Measurements from ENCODE around the gene ZFYVE19. TPM values are rescaled to one million over a fixed set of nuclear protein-coding genes. Genes with fewer than 3 reads are reported as not detected.

Gene ZFYVE19
- total and polyA plus RNA-seq, 2 experiments from 2014 or later: 8.5 to 22.7 TPM

GRCh38 chr15:40821195-40821594, 14.3 kb downstream of the ZFYVE19 start:
- H3K36me3 Mint-ChIP-seq (ENCODE audit: low read depth): no peaks in the 10 kb centered on the region
- peaks cover 7% of the 10 kb centered on the region for H3K27me3 Mint-ChIP-seq (ENCODE audit: insufficient read depth, low read depth, poor library complexity)
- Histone ChIP-seq H3K4me3 (no peak overlapping the region), H3K4me2 (no peak overlapping the region), H3K9me2 (ENCODE audit: insufficient read depth) (no peaks in the 10 kb centered on the region), H3K27ac (ENCODE audit: low read depth) (no peak overlapping the region), H3K4me1 (ENCODE audit: insufficient read depth) (no peaks in the 10 kb centered on the region), H3K79me2 (replicated peaks; ENCODE audit: insufficient read depth) (no peaks in the 10 kb centered on the region), H3F3A (replicated peaks; ENCODE audit: low read depth) (no peaks in the 10 kb centered on the region), H3K36me3 (ENCODE audit: insufficient read depth) (no peaks in the 10 kb centered on the region), H4K20me1 (replicated peaks; ENCODE audit: insufficient read depth) (no peaks in the 10 kb centered on the region), H3K27me3 (ENCODE audit: insufficient read depth) (no peaks in the 10 kb centered on the region), H2AFZ (0 out of 2 replicates have a peak overlapping the region, but pooled peaks have one; percentile 43)
- H3K4me1 Mint-ChIP-seq: no peaks in the 10 kb centered on the region
- no peak overlapping the region for H3K4me3 Mint-ChIP-seq
- H3K27ac Mint-ChIP-seq: no peak overlapping the region
- no peak for DNase-seq (ENCODE audit: low spot score)
- TF ChIP-seq, protein P1, sequence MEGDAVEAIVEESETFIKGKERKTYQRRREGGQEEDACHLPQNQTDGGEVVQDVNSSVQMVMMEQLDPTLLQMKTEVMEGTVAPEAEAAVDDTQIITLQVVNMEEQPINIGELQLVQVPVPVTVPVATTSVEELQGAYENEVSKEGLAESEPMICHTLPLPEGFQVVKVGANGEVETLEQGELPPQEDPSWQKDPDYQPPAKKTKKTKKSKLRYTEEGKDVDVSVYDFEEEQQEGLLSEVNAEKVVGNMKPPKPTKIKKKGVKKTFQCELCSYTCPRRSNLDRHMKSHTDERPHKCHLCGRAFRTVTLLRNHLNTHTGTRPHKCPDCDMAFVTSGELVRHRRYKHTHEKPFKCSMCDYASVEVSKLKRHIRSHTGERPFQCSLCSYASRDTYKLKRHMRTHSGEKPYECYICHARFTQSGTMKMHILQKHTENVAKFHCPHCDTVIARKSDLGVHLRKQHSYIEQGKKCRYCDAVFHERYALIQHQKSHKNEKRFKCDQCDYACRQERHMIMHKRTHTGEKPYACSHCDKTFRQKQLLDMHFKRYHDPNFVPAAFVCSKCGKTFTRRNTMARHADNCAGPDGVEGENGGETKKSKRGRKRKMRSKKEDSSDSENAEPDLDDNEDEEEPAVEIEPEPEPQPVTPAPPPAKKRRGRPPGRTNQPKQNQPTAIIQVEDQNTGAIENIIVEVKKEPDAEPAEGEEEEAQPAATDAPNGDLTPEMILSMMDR (conservative IDR thresholded peaks at IDR 0.05; ENCODE audit: low read depth in 2 of 2): no peak
- TF ChIP-seq, protein P2, sequence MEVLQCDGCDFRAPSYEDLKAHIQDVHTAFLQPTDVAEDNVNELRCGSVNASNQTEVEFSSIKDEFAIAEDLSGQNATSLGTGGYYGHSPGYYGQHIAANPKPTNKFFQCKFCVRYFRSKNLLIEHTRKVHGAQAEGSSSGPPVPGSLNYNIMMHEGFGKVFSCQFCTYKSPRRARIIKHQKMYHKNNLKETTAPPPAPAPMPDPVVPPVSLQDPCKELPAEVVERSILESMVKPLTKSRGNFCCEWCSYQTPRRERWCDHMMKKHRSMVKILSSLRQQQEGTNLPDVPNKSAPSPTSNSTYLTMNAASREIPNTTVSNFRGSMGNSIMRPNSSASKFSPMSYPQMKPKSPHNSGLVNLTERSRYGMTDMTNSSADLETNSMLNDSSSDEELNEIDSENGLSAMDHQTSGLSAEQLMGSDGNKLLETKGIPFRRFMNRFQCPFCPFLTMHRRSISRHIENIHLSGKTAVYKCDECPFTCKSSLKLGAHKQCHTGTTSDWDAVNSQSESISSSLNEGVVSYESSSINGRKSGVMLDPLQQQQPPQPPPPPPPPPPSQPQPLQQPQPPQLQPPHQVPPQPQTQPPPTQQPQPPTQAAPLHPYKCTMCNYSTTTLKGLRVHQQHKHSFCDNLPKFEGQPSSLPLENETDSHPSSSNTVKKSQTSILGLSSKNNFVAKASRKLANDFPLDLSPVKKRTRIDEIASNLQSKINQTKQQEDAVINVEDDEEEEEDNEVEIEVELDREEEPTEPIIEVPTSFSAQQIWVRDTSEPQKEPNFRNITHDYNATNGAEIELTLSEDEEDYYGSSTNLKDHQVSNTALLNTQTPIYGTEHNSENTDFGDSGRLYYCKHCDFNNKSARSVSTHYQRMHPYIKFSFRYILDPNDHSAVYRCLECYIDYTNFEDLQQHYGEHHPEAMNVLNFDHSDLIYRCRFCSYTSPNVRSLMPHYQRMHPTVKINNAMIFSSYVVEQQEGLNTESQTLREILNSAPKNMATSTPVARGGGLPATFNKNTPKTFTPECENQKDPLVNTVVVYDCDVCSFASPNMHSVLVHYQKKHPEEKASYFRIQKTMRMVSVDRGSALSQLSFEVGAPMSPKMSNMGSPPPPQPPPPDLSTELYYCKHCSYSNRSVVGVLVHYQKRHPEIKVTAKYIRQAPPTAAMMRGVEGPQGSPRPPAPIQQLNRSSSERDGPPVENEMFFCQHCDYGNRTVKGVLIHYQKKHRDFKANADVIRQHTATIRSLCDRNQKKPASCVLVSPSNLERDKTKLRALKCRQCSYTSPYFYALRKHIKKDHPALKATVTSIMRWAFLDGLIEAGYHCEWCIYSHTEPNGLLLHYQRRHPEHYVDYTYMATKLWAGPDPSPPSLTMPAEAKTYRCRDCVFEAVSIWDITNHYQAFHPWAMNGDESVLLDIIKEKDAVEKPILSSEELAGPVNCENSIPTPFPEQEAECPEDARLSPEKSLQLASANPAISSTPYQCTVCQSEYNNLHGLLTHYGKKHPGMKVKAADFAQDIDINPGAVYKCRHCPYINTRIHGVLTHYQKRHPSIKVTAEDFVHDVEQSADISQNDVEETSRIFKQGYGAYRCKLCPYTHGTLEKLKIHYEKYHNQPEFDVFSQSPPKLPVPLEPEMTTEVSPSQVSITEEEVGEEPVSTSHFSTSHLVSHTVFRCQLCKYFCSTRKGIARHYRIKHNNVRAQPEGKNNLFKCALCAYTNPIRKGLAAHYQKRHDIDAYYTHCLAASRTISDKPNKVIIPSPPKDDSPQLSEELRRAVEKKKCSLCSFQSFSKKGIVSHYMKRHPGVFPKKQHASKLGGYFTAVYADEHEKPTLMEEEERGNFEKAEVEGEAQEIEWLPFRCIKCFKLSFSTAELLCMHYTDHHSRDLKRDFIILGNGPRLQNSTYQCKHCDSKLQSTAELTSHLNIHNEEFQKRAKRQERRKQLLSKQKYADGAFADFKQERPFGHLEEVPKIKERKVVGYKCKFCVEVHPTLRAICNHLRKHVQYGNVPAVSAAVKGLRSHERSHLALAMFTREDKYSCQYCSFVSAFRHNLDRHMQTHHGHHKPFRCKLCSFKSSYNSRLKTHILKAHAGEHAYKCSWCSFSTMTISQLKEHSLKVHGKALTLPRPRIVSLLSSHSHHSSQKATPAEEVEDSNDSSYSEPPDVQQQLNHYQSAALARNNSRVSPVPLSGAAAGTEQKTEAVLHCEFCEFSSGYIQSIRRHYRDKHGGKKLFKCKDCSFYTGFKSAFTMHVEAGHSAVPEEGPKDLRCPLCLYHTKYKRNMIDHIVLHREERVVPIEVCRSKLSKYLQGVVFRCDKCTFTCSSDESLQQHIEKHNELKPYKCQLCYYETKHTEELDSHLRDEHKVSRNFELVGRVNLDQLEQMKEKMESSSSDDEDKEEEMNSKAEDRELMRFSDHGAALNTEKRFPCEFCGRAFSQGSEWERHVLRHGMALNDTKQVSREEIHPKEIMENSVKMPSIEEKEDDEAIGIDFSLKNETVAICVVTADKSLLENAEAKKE (CRISPR knock-in tag; IDR thresholded peaks at IDR 0.05): no peak
- no peak for TF ChIP-seq CREB1 (CRISPR knock-in tag; IDR thresholded peaks at IDR 0.05; ENCODE audit: low read depth)
- TF ChIP-seq STAT1 (IDR thresholded peaks at IDR 0.05; ENCODE audit: unreplicated experiment): no peak
- no peak for TF ChIP-seq ZNF331 (CRISPR knock-in tag; IDR thresholded peaks at IDR 0.05; ENCODE audit: low read depth)
- TF ChIP-seq NANOG (IDR thresholded peaks at IDR 0.05; ENCODE audit: borderline replicate concordance): no peak
- no peak for TF ChIP-seq POLR2AphosphoS5 (IDR thresholded peaks at IDR 0.05; ENCODE audit: low read depth)
- TF ChIP-seq, protein P3, sequence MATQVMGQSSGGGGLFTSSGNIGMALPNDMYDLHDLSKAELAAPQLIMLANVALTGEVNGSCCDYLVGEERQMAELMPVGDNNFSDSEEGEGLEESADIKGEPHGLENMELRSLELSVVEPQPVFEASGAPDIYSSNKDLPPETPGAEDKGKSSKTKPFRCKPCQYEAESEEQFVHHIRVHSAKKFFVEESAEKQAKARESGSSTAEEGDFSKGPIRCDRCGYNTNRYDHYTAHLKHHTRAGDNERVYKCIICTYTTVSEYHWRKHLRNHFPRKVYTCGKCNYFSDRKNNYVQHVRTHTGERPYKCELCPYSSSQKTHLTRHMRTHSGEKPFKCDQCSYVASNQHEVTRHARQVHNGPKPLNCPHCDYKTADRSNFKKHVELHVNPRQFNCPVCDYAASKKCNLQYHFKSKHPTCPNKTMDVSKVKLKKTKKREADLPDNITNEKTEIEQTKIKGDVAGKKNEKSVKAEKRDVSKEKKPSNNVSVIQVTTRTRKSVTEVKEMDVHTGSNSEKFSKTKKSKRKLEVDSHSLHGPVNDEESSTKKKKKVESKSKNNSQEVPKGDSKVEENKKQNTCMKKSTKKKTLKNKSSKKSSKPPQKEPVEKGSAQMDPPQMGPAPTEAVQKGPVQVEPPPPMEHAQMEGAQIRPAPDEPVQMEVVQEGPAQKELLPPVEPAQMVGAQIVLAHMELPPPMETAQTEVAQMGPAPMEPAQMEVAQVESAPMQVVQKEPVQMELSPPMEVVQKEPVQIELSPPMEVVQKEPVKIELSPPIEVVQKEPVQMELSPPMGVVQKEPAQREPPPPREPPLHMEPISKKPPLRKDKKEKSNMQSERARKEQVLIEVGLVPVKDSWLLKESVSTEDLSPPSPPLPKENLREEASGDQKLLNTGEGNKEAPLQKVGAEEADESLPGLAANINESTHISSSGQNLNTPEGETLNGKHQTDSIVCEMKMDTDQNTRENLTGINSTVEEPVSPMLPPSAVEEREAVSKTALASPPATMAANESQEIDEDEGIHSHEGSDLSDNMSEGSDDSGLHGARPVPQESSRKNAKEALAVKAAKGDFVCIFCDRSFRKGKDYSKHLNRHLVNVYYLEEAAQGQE (IDR thresholded peaks at IDR 0.05; ENCODE audit: unreplicated experiment): no peak
- TF ChIP-seq ZNF114 (CRISPR knock-in tag; IDR thresholded peaks at IDR 0.05): no peak
- TF ChIP-seq JUNB (IDR thresholded peaks at IDR 0.05; ENCODE audit: unreplicated experiment): no peak
- TF ChIP-seq EZH2 (IDR thresholded peaks at IDR 0.05; ENCODE audit: low read depth, unreplicated experiment): no peak
- no peak for TF ChIP-seq EZH2phosphoT487 (IDR thresholded peaks at IDR 0.05; ENCODE audit: unreplicated experiment)
- TF ChIP-seq ETS1 (IDR thresholded peaks at IDR 0.05): no peak
- no peaks in the 10 kb centered on the region for H3K9me3 Mint-ChIP-seq
- ATAC-seq: no peak
